KG1 (cell line): Measurements from ENCODE around the gene NR1H3.

ENCODE experiments used
- DNase-seq: peaks from one replicate; lab custom pipeline; 2025; lab: John Stamatoyannopoulos, UW

NR1H3 gene

DNA sequence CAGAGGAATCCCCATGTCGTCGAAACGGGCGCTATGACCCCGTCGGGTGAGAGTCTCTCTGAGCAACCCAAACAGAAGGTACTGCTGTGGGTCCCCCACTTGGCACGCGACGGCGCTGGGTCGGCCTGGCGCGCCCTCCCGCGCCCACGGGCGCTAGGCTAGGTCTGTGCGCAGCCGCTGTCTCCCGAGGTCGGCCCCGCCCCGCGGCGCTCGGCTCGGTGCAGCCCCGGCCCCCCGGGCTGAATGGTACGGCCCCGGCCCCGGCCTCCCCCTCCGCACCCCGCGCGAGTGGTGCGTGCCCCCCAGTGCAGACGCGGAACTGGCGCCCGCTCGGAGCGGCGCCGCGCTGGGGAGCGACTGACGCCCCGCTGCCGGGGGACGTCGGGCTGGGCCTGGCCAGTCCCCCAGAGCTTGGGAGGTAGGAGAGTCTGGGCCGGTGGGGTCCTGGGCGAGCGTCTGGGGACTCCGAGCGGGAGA, 12.1 kb downstream of the NR1H3 start, which contains the start of gene MADD:
Gene MADD, plus strand, starts transcription at position 305 of the 477 bp plus-strand sequence.
- peak; percentile 94 for DNase-seq

DNA sequence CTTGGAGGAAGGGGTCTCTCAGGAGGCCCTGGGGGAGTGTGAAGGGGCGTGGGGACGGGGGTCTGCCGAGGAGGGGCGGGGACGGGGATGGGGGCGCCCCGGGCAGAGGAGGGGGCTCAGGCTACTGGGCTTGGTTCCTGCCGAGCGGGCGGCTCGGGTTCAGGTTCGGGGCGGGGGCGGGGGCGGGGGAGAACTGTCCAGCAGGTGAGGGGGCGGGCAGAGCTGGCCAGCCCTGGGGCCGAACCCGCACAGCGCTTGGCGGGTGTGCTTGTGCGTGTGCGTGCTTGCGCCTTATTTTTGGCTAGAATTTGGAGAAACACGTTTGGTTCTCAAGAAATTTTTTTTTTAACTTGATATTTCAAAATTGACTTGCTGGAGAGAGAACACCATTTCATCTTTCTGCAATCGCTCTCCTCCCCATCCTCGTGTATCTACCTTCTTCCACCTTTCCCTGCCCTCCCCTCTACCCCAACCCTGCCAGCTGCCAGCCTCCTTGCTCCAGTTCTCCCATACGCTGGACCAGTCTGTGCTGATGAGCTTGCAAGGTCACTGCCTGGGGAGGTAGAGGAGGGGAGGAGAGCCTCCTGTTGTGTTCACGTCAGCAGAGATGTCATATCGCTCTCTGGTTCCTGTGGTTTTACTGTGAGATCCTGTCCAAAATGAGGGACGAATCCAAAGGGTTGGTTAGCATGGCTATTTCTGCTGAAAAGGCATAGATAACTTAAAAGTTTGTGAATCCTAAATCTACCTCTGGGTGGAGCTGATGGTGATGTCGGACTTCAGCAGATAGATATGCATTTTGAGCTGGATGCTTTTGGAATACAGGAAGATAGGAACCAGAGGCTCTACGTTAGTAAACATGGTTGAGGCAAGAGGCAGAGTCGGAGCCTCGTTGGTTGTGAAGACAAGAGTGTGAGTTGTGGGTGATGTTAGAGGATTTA, 12.8 kb downstream of the NR1H3 start:
- DNase-seq, result peak; percentile 16

DNA sequence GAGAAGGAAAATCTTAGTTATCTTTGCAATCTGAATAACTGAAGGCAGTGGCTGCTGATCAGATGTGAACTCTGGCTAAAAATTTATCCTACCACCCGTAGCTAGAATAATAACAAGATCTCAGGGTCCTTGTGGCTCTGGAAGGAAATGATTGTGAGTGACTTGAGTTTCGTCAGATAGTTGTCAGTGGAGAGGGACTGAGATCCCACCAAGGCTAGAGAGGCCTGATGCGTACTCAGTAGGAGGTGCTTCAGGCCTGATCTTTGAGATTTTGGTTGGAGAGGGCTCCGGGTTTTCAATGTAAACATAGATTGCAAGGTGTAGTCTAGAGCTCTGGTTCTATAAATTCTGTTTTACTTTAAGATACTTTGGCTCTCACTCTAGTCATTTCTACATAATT, 13.5 kb downstream of the NR1H3 start:
- no peak for DNase-seq

DNA sequence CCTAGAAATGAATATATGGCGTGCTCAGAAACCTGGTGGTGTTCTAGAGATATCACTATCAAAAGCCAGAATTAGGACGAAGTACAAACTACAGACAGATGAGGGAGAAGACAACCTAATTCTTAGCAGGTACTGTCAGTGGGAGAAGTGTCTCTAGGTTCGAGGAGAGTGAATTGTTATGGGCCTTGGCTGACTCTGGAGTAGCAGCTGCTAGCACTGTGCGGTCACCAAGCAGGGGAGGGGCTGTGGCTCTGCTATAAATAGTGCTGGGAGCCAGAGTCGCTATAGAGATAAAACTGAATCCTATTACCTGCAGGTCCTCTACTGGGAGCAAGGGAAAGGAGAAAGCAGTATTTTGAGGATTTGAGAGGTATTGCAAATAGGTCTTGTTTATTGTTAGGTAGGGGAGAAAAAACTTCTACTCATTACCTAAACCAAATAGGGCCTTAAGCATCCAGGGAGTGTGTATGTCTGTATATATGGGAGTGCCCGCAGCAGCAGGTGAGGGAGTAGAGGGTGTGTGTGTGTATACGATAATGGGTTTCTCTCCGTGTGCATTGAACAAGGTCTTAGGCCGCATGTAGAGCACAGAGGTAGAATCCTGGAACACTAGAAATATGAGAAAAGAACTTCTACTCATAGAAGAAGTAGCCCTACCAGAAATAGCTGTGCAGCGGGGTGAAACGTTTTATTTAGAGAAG, 14.3 kb downstream of the NR1H3 start:
- DNase-seq, result no peak

DNA sequence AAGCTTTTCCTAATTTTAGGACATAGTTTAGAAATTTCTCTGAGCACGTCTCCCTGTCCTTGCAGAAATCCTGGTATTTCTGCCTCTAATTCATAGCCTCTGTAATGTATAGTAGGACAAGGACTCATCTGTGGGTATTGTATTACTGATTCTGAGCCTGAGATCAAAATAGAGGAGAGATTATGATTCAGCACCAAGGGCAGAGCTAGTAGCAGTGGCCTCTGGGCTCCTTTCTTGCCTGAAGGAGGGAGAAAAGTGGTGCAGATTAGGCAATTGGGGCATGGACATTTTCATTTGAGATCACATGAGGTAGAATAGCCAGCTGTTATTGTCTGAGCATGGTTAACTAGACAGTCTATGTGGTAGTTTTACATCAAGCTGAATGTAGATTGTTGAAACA, 14.9 kb downstream of the NR1H3 start:
- DNase-seq, result no peak

DNA sequence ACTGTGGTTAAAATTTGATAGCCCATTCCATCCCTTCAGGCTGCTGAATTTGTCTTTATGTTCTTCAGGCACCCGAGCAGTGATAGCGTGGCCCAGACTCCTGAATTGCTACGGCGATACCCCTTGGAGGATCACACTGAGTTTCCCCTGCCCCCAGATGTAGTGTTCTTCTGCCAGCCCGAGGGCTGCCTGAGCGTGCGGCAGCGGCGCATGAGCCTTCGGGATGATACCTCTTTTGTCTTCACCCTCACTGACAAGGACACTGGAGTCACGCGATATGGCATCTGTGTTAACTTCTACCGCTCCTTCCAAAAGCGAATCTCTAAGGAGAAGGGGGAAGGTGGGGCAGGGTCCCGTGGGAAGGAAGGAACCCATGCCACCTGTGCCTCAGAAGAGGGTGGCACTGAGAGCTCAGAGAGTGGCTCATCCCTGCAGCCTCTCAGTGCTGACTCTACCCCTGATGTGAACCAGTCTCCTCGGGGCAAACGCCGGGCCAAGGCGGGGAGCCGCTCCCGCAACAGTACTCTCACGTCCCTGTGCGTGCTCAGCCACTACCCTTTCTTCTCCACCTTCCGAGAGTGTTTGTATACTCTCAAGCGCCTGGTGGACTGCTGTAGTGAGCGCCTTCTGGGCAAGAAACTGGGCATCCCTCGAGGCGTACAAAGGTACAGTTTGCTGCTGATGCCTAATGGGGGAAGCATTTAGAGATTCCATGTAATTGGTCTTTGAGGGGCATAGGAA, 16.9 kb downstream of the NR1H3 start:
- no peak for DNase-seq

DNA sequence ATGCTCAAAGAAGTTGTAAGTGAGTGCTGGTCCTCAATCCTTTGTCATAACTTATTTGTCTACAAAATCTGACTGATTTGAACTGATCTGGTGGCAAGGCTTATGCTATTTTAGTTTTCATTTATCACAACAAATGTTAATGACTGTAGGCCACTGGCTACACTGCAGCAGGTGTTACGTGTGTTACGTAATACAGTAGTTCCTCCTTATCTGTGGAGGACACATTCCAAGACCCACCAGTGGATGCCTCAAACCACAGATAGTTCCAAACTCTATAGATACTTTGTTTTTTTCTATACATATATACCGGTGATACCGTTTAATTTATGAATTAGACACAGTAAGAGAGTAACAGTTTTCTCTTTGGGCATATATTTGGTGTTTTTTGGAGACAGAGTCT, 19.1 kb downstream of the NR1H3 start:
- no peak for DNase-seq

DNA sequence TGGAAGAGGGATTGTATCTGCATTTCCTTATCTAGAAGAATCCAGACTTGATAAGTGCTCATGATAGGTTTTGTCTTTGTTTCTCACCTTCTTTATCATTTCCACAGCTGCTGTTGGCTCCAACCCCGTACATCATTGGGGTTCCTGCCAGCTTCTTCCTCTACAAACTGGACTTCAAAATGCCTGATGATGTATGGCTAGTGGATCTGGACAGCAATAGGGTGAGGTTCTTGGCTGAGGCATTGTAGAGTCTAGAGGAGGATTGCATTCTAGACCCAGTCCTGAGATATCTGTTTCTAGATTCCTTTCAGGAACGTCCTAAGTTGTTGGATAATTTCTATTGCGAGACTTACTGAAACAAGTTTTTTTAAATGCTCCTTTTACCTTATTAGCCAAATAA, 20.3 kb downstream of the NR1H3 start:
- no peak for DNase-seq

DNA sequence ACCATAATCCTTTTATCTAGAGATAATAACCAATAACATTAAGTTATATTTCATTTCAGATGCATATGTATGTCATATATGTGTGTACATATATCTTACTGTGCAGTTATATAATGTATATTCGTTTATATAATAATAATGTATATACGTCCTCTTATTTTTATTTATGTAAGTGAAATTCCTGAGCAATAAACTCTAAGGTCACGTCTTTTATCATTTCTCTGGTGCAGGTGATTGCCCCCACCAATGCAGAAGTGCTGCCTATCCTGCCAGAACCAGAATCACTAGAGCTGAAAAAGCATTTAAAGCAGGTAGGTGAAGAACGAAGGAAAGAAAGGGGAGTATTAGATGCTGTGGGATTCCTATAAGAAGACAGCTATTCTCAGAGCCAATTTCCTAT, 21.0 kb downstream of the NR1H3 start:
- DNase-seq, result no peak

DNA sequence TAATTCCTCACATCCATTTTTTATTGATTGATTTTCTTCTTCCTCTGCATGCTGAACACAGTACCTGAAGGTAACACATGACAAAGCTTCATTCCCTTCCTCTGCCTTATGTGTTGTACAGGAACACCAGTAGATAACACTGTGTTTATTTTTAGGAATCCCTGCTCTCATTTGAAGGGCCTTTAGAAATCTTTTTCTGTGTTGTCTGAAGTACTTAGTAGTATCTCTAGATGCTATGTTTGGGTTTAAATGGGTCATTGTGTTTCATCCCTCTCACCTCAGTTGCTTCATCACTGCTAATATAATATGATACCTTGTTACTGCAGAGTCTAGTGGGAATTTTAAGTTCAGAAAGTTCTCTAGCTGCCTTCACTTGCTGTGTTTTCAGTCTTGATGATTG, 22.3 kb downstream of the NR1H3 start:
- DNase-seq, result no peak

DNA sequence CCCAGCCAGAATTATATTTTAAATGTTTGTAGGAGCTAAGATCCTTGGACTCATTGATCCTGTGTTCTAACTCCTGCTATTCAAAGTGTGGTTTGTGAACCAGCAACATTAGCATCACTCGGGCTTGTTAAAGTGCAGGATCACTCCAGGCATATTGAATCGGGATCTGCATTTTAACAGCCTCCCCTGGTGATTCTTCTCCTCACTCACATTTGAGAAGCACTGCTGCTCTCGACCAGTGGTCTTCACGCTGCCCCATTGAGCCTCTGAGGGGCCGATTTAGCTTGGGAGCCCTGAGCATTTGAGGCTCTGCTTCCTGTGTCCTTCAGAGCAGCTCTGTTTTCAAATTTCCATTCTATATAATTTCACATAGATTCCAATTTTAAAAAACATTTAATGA, 23.1 kb downstream of the NR1H3 start:
- no peak for DNase-seq

DNA sequence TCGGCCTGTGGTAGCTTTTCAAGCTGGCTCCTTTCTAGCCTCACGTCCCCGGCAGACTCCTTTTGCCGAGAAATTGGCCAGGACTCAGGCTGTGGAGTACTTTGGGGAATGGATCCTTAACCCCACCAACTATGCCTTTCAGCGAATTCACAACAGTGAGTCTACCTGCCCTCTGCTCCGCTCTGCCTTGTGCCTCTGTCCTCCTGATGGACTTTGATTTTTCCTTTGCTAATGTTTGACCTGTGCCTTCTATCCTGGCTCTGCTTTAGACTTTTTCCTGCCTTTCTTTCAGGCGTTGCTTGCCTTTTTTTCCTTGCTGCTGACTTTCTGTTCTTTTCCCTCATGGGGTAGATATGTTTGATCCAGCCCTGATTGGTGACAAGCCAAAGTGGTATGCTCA, 24.7 kb downstream of the NR1H3 start:
- no peak for DNase-seq

DNA sequence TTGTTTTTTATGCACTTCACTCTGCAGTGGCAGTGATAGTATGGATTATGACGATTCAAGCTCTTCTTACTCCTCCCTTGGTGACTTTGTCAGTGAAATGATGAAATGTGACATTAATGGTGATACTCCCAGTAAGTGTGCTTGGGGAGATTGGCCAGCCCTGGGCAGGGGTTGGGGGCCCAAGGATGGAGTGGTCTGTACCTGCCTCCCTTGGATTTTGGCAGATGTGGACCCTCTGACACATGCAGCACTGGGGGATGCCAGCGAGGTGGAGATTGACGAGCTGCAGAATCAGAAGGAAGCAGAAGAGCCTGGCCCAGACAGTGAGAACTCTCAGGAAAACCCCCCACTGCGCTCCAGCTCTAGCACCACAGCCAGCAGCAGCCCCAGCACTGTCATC, 26.4 kb downstream of the NR1H3 start:
- DNase-seq, result no peak

DNA sequence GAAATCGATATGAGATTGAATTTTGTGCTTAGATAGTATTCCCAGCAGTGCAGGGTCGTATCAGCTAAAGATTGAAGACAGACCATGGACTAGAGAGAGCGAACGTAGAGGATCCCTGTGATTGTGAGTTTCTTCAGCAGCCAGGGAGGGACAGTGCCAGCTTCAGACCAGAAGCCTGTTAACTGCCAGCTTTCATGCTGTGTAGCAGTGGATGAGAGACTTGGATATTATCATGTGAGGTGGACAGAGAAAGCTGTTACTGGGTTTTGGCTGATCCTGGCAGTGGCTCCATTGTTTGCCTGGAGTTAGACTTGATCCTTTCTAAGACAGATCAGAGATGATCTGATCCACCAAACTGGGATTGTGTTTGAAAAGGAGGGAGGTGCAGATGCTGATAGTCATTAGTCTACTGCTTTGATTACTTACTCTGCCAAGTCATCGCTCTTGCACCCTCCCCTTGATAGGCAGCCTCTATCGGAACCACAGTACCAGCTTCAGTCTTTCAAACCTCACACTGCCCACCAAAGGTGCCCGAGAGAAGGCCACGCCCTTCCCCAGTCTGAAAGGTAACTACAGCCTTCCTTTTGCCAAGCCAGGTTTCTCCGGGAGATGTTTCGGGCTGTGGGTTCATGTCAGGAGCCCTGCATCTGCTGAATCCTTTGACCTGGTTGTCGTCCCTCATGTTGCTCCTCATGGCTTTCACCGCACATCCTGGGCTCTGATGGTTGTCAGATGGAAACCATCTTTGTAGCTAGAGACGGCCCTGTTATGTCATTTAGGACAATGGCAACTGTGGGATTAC, 28.4 kb downstream of the NR1H3 start:
- no peak for DNase-seq

DNA sequence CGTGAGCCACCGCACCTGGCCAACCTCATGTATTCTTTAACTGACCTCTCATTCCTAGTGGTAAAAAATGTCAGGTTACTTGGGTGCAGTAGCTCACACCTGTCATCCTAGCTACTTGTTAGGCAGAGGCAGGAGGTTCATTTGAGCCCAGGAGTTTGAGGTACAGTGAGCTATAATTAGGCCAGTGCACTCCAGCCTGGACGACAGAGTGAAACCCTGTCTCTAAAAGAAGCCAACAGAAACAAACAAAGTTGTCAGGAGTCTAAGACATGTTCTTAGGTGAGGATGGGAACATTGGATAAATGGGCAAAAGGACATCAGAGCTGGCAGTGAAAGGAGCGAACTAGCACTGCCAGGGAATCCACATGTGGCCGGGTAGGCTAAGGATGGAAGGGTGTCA, 30.3 kb downstream of the NR1H3 start:
- no peak for DNase-seq

DNA sequence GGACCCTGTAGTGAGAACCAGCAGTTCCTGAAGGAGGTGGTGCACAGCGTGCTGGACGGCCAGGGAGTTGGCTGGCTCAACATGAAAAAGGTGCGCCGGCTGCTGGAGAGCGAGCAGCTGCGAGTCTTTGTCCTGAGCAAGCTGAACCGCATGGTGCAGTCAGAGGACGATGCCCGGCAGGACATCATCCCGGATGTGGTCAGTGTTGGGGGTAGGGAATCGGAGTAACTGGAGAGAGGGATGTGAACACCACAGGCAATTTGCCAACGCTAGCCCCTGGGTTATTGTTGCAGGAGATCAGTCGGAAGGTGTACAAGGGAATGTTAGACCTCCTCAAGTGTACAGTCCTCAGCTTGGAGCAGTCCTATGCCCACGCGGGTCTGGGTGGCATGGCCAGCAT, 32.1 kb downstream of the NR1H3 start:
- no peak for DNase-seq

DNA sequence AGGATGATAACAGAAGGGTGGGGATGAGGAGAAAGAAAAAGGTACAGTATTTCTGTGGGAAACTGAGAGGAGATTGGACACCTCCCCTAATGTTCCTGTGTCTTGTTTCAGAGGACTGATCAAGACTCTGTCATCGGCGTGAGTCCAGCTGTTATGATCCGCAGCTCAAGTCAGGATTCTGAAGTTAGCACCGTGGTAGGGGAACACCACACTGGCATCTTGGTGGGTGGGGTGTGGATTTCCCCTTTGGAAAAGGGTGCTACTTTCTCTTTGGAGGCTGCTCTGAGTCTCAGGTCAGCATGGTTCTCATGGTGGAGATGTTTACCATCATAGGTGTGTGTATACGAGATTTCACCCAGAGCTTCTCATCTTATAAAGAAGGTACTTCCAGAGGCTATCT, 37.6 kb downstream of the NR1H3 start:
- DNase-seq, result no peak

DNA sequence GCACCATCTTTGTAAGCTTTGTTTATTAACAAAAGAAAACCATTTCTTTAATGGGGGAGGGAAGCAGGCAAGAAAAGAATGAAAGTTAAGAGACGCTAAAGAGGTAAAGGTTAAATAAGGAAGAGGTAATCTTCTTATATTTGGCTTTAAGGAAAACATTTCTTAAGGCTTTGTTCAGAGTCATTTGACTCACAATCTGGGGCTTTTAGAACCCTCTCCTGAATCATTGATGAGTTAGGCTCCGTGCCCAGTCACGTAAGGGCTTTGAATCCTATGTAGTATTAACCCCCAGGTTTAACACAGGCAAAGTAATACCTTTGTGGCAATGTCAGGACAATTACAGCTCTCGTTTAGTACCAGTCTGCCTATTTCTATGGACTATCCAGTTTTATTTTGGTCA, 38.2 kb downstream of the NR1H3 start:
- no peak for DNase-seq

DNA sequence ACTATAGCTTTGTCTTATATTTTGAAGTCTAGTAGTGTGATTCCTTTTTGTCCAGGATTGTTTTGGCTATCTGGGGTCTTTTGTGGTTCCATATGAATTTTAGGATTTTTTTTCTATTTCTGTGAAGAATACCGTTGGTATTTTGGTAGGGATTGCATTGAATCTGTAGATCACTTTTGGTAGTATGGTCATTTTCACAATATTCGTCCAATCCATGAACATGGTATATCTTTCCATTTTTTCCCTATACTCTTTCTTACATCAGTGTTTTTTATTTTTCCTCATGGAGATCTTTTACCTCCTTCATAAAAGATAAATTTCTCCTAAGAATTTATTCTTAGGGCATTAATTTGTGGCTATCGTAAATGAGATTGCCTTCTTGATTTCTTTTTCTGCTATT, 41.3 kb downstream of the NR1H3 start:
- no peak for DNase-seq

DNA sequence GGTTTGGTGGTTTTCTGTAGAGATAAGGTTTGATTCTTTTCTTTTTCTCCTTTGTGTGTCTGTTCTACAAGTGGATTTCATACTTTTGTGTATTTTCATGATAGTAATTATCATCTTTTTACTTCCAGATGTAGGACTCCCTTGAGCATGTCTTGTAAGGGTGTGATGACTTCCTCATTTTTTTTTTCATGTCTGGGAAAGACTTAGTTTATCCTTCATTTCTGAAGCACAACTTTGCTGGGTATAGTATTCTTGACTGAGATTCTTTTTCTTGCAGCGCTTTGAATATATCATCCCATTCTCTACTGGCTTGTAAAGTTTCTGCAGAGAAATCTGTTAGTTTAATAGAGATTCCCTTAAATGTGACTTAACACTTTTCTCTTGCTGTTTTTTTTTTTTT, 45.1 kb downstream of the NR1H3 start:
- no peak for DNase-seq

DNA sequence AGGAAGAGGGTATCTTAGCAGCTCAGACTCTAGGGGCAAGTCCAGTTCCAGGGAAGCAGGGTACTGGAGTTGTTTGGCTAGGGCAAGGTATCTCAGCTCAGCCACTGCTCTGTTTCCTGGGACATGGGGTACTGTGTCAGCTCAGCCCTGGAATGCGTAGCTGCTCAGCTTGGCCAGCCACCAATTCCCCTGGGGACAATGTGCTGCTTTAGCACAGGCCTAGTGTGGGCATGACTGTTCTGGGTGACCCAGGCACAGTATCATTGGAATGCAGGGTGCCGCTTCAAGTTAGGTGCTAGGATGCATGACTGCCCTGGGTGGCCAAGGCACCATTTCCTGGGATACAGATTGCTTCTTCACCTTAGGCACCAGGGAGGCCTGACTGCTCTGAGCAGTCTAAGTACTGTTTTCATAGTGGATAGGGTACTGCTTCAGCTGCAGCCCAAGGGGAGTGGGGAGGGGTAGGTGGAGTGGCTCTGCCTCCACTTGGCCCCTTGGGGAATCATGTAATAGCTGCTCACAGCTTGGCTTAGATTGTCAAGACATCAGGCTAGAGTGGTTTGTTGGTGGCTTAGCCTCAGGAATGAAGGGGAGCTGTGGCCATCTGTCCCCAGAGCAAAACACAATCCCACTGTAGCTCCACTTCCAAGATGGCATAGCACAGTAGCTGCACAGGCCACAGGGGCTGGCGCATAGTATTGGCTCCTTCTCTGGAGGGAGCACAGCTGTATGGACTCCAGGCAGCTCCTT, 48.1 kb downstream of the NR1H3 start:
- no peak for DNase-seq
